ENCODE data around the gene CFAP58.

The CFAP58 gene

GRCh38 chr10:104336821-104337467, 16.7 kb upstream of the CFAP58 start:
- no peak for DNase-seq

GRCh38 chr10:104337521-104337984, 16.1 kb upstream of the CFAP58 start:
- peak; percentile 52 to 59 for DNase-seq

- peak; percentile 68 to 80 for DNase-seq
Measured at GRCh38 chr10:104337985-104338735, 15.5 kb upstream of the CFAP58 start, which contains the start of gene ITPRIP. Gene ITPRIP (minus strand): TSS chr10:104338465. CDS start chr10:104316051, 22,414 bp downstream.

- no peak for DNase-seq
Measured at GRCh38 chr10:104339469-104340110, 14.0 kb upstream of the CFAP58 start.

GRCh38 chr10:104340111-104340526, 13.5 kb upstream of the CFAP58 start:
- DNase-seq, result no peak

GRCh38 chr10:104340641-104341040, 13.0 kb upstream of the CFAP58 start:
- DNase-seq, result no peak

- DNase-seq, result no peak
Measured at GRCh38 chr10:104342941-104343411, 10.7 kb upstream of the CFAP58 start.

- DNase-seq, result no peak
Measured at GRCh38 chr10:104344219-104344618, 9.4 kb upstream of the CFAP58 start.

- DNase-seq, result no peak
Measured at GRCh38 chr10:104345515-104345914, 8.1 kb upstream of the CFAP58 start.

GRCh38 chr10:104345941-104346340, 7.7 kb upstream of the CFAP58 start:
- DNase-seq, result no peak

- DNase-seq, result no peak
Measured at GRCh38 chr10:104347295-104348045, 6.2 kb upstream of the CFAP58 start.

- no peak for DNase-seq
Measured at GRCh38 chr10:104348601-104349000, 5.0 kb upstream of the CFAP58 start.

GRCh38 chr10:104349623-104350126, 4.0 kb upstream of the CFAP58 start:
- DNase-seq, result peak in 1 of 2 donors; percentile 39

- peak; percentile 48 to 80 for DNase-seq
Measured at GRCh38 chr10:104350127-104350635, 3.5 kb upstream of the CFAP58 start.

GRCh38 chr10:104351061-104351702, 2.5 kb upstream of the CFAP58 start:
- peak in 1 of 2 donors; percentile 28 for DNase-seq

- no peak for DNase-seq
Measured at GRCh38 chr10:104351919-104352318, 1.7 kb upstream of the CFAP58 start.

GRCh38 chr10:104359811-104360210, 6.2 kb downstream of the CFAP58 start:
- no peak for DNase-seq

GRCh38 chr10:104367904-104368303, 14.3 kb downstream of the CFAP58 start:
- DNase-seq, result no peak

GRCh38 chr10:104368381-104368780, 14.7 kb downstream of the CFAP58 start:
- no peak for DNase-seq

GRCh38 chr10:104371753-104372152, 18.1 kb downstream of the CFAP58 start:
- DNase-seq, result no peak

GRCh38 chr10:104374591-104374990, 21.0 kb downstream of the CFAP58 start:
- no peak for DNase-seq

All from CD4-positive, alpha-beta T cell treated with Interferon alpha-2 for 1 hour (primary cell).